ENCODE data around the gene HIKESHI.
"Not testable (repeated sequence)": the region's sequence is repeated elsewhere in the genome, so short reads cannot be mapped to it uniquely, and the experiment has no call there.

The HIKESHI gene

DNA sequence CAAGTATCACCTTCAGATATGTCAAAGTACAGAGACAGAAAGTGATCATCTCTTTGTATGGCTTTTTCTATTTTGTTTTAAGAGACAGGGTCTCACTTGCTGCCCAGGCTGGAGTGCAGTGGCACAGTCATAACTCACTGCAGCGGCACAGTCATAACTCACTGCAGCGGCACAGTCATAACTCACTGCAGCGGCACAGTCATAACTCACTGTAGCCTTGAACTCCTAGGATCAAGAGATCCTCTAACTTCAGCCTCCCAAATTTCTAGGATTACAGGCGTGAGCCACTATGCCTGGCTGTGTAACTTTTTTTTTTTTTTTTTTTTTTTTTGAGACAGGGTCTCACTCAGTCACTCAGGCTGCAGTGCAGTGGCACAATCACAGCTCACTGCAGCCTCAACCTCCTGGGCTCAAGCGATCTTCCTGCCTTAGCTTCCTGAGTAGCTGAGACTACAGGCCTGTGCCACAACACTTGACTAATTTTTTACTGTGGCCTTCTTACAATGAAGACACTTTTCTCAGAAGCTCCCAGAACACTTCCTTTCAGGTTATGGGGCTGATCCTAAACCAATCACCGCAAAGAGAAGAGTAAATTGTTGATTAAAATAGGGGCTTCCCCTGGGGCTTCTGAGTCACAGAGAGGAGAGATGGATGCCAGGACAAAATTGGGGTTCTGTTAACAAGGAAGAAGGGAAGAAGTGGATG is 9.0 kb upstream of the HIKESHI start:
- DNase-seq (ENCODE audit: low read depth in 2 of 2): no peak

DNA sequence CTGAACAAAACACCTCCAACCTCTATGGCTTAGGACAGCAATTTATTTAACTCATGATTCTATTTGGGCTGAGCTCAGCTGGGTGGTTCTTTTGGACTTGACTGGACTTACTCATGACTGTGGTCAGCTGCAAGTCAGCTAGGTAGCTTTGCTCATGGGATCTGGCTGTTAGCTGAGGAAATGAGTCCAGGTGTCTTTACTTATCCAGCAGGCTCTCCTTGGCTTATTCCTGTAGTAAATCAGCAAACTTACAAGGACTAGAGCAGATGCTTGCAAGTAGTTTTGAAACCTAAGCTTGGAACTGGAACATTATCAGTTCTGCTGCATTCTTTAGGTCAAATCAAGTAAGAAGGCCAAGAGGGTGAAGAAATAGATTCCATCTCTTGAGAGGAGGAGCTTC is 8.0 kb upstream of the HIKESHI start:
- no peak for DNase-seq (ENCODE audit: low read depth in 2 of 2)

DNA sequence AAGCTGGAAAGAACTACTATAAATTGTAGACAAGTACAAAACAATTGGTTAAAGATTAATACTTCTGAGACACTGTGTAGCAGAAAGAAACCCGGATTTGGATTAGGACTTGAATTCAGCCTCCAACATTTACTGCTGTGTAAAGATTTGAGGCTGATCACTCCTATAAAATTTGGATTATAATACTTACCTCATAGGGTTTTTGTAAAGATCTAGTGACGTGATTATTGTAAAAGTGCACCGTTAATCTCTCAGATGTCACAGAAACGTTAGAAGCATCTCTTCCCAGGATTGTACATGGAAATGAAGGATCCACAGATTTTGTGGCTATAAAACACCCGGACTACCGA is 323 bp upstream of the HIKESHI start:
- no peak for DNase-seq (ENCODE audit: low read depth in 2 of 2)

DNA sequence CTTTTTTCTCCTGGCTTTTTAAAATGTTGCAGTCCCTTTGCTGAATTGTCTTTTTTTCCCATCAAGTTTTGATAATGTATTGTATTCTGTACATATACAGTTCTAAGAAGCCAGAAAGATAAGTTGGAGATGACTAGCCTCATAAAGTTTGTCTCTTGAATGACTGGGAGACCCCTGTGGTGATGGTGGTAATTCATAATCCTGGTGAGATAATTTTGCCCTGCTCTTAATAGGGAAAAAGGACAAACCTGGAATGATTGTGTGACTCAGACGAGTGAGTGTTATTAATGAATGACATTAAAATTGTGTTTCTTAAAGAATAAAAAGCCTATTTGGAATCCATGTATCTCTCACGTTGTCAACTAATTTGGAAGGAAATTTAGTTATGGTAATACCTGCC is 1.2 kb downstream of the HIKESHI start:
- DNase-seq (ENCODE audit: low read depth in 2 of 2): no peak

DNA sequence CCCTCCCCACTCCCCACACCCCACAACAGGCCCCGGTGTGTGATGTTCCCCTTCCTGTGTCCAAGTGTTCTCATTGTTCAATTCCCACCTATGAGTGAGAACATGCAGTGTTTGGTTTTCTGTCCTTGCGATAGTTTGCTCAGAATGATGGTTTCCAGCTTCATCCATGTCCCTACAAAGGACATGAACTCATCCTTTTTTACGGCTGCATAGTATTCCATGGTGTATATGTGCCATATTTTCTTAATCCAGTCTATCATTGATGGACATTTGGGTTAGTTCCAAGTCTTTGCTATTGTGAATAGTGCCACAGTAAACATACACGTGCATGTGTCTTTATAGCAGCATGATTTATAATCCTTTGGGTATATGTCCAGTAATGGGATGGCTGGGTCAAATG is 6.7 kb downstream of the HIKESHI start:
- not testable (repeated sequence) for DNase-seq (ENCODE audit: low read depth in 2 of 2)

DNA sequence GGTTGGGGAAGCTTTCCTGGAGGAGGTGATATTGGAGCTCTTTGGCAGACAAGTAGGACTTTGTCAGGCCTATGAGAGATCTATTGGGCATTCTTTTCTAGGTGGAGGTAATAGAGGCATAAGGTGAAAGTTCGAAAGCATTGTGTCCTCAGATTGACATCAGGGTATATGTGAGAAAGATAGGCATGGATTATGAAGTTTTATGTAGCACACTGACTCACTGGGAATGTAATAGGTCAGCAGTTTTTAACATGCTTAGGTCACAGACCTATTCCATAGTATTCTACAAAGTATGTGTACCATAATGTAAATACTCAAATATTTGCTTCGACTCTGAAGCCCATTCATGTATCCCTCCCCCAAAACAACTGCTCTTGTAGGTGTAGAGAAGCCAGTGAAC is 11.8 kb downstream of the HIKESHI start:
- DNase-seq (ENCODE audit: low read depth in 2 of 2): no peak

DNA sequence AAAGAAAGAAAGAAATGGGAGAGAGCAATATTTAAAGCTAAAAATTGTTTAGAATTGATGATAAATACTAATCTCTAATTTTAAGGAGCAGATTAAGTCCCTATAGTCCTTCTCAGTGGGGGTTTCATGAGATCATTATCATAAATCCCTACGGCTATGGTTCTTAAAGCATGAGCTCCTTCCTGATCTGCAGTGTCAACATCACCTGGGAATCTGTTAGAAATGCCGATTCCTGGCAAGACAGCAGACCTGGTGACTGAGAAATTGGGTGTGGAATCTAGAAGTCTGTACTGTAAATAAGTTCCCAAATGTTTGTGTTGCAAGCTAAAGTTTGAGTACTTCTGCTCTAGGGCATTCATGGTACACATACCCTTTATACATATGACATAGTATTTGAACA is 12.6 kb downstream of the HIKESHI start:
- DNase-seq (ENCODE audit: low read depth in 2 of 2): no peak

DNA sequence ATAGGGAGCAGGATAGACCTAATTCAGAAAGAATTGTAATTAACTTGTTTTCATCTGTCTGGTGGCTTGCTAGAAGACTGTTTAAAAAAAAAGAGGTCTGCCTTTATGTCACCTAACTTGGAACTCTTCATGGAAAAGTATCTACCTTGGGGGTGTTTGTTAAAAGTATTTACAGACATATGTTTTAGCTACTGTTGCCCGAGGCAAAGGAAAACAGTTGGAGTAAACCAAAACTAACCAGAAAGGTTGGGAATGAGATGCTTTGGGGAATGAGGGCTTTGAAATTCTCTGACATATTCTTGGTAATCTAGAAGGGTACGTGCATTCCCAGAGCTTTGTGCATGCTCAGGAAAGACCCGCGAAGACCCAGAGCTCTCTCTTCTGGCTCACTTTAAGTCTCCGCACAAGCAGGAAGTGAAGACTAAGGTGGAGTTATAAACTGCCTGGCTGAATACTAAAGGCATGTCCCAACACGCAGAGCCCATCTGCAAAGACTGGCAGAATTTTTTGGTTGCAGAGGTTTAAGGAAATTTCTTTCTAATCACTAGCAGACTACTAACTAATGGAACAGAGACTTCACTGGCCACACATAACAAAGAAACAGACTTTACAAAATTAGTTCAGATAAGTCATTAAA is 33.2 kb downstream of the HIKESHI start:
- DNase-seq (ENCODE audit: low read depth in 2 of 2): no peak

DNA sequence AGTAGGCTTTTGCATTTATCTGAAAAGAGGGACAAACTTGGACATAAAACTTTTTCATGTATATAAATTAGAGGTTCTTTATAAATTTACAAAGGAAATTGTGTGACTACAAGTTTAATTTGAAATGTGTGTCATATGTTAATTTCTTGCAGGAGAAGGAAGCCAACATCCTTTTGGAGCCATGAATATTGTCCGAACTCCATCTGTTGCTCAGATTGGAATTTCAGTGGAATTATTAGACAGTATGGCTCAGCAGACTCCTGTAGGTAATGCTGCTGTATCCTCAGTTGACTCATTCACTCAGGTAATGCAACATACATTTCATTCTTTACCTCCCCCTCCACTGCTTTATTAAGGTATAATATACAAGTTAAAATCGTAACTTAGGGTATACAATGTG is 35.2 kb downstream of the HIKESHI start:
- no peak for DNase-seq (ENCODE audit: low read depth in 2 of 2)

DNA sequence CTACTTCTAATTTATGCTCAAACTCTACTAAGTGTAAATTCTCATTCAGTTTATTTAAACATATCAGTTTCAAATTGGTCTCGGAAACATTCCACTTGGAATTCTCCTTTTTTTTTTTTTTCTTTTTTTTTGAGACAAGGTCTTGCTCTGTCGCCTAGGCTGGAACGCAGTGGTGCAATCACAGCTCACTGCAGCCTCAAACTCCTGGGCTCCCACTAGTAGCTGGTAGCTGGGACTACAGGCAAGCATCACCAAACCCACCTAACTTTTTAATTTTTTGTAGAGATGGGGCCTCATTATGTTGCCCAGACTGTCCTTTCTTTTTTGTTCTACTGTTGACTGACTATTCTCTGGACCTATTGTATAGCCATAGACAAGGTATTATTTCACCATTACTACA is 39.3 kb downstream of the HIKESHI start:
- no peak for DNase-seq (ENCODE audit: low read depth in 2 of 2)

DNA sequence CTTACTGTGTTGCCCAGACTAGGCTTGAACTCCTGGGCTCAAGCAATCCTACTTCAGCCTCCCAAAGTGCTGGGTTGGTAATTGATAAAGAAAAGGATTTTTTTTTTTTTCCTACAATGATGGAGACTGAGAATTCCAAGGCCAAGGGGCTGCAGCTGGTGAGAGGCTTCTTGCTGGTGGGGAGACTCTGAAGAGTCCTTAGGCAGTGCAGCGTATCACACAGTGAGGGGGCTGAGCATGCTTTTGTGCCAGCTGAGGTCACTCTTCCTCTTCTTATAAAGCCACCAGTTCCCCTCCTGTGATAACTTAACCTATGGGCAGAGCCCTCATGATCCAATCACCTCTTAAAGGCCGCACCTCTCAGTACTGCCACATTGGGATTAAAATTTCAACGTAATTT is 44.5 kb downstream of the HIKESHI start:
- DNase-seq (ENCODE audit: low read depth in 2 of 2): no peak

DNA sequence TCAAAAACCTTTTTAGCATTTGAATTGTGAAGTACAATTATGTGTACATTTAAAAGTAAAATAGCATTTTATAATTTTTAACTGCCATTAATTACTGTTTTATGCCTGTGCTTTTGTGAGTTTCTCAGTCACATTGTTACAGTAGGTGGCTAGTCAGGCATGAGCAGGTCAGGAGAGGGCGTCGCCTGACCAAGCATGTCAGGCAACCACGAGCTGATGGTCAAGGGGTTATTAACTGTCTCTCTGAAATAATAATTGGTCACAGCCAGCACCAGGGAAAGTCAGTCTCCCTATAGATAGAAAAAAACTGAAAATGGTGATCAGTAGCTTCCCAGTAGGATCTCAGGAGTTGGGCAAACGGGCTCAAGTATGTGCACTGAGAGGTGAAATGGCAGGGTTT is 53.2 kb downstream of the HIKESHI start:
- no peak for DNase-seq (ENCODE audit: low read depth in 2 of 2)

DNA sequence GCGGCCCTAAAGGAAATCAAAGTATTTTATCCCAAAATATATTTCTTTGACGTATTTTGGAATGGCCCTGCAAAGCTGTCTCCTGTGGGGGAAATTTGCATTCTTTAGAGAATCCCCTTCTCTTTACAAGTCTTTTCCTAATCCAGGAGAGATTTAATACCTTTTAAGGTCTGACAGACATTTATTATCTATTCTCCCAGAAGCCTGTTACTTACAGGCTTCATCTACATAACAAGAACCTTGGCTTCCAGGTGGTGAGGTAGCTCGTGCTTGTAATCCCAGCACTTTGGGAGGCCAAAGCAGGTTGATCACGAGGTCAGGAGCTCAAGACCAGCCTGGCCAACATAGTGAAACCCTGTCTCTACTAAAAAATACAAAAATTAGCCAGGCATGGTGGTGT is 55.4 kb downstream of the HIKESHI start:
- DNase-seq (ENCODE audit: low read depth in 2 of 2): not testable (repeated sequence)

DNA sequence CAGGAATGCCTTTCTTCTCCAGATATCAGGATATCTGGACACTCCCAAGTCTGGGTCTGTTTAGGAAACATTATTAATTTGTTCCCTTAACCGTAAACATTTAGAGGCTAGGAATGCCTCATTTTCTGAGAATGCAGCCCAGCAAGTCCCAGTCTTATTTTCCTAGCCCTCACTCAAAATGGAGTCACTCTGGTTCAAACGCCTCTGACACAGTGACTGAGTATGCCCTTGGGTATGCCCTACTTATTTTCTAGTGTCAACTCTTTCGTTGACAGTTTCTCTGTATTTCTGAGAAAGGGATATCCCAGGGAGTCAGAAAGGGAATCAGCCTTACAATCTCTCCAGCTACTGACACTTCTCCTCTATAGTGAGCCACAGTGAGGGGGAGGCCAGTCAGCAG is 56.7 kb downstream of the HIKESHI start:
- DNase-seq (ENCODE audit: low read depth in 2 of 2): no peak

DNA sequence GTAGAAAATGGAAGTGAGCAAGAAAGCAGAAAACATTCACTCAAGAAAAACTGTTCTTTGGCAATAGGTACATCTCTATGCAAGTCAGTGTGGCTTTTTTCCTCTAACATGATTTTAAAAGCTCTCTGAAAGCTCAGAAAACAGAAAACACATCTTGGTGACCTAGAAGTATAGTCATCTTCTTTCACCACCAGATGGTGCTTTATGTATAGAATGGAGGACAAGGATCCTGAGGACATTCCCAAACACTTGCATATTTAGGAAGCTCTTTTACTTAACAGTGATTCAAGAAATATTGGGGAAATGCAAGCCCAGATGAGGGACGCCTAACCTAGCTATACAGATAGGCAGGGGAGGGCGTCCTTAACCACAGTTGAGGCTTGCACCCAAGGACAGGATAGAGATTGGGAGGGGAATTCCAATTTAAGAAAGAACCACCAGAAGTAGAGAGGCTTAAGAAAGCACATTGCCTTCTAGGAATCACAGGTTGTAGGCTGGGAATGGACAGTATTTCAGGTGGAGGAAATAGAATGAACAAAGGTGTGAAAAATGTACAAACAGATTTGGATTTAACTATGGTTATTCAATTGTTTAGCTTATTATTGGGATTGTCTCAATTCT is 58.8 kb downstream of the HIKESHI start:
- DNase-seq (ENCODE audit: low read depth in 2 of 2): peak; percentile 30 to 36

DNA sequence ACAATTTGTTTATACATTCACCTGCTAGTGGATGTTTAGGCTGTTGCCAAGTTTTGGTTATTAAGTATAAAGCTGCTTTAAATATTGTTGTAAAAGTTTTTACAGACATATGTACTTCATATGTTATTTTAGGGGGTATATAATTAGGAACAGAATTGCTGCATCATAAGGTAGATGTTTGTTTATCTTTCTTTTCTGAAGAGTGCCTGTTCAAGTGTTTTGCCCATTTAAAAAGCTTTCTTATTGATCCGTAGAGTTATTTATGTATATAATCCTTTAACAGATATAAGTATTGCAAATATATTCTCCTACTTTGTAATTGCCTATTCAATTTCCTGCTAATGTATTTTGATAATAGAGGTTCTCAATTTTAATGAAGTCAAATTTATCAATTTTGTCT is 61.4 kb downstream of the HIKESHI start:
- DNase-seq (ENCODE audit: low read depth in 2 of 2): no peak

DNA sequence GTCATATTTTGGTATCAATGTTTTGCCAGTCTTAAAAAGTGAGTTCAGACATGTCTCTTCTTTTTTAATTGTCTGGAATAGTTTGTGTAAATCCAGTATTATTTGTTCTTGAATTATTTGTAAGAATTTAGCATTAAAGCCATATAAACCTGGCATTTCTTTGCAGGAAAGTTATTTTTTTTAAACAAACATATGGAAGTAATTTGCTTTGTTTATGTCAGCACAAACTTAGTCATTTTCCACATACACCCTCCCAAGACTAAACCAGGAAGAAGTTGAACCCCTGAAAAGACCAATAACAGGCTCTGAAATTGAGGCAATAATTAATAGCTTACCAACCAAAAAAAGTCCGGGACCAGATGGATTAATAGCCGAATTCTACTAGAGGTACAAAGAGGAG is 63.5 kb downstream of the HIKESHI start:
- DNase-seq (ENCODE audit: low read depth in 2 of 2): peak; percentile 24 to 29

DNA sequence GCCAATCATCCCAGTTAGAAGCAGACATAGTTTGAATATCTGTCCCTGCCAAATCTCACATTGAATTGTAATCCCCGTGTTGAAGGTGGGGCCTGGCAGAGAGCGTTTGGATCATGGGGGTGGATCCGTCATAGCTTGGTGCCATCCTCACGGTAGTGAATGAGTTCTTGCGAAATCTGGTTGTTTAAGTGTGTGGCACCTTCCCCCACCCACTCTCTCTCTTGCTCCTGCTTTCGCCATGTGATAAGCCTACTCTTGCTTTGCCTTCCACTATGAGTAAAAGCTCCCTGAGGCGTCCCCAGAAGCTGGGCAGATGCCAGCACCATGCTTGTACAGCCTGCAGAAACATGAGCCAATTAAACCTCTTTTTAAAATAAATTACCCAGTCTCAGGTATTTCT is 67.6 kb downstream of the HIKESHI start:
- no peak for DNase-seq (ENCODE audit: low read depth in 2 of 2)

DNA sequence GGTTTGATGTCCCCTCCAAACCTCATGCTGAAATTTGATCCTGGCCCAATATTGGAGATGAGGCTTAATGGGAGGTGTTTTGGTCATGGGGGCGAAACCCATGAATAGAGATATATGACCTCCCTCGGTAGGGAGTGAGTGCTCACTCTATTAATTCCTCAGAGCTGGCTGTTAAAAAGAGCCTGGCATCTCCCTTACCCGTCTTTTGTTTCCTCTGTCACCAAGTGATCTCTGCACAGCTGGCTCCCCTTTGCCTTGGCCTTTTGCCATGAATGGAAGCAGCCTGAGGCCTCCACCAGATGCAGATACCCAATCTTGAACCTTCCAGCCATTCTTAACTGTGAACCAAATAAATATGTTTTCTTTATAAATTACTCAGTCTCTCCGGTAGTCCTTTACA is 68.1 kb downstream of the HIKESHI start:
- DNase-seq (ENCODE audit: low read depth in 2 of 2): no peak

DNA sequence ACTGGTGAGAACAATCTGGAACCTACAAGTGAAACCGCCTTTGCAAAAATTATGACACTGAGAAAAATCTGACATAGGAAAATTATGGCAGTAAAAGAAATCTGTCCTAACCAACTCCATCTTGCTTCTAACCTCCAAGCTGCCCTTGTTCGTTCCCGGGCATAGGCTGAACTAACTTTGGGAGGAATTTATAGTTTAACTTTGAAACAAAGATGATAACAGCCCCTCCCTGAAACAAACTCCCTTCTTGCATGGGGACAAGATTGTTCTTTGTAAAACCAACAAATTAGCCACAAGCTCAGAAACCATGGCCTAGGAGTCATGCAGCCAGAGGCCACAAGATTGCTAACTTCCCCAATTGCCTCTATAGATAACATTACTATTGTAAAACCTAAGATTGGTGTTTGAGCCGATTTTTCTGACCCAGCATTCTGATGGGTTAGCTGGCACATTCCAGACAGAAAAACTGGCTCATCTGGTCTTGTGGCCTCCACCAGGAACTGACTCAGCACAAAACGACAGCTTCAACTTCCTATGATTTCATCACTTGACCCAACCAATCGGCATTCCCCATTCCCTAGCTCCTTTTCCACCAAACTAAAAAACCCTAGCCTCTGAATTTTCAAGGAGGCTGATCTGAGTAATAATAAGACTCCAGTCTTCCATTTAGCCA is 69.0 kb downstream of the HIKESHI start:
- DNase-seq (ENCODE audit: low read depth in 2 of 2): no peak

DNA sequence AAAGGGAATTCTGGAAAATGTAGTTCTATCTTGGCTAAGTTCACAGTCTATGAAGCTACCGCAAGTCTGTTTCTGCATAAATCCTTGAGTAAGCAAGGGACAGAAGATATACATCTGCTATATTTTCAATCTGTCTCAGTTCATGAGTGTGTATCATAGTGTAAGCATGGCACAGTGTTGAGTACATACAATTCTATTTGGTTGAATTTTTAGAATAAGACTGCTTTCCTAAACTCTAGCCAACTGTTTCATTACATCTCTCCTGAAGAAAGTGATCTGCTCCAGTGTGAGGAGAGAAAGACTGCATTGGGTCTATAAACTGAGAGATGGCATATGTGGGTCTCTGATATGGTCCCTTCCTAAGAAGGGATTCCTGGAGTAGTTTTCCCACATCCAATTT is 70.0 kb downstream of the HIKESHI start:
- no peak for DNase-seq (ENCODE audit: low read depth in 2 of 2)

DNA sequence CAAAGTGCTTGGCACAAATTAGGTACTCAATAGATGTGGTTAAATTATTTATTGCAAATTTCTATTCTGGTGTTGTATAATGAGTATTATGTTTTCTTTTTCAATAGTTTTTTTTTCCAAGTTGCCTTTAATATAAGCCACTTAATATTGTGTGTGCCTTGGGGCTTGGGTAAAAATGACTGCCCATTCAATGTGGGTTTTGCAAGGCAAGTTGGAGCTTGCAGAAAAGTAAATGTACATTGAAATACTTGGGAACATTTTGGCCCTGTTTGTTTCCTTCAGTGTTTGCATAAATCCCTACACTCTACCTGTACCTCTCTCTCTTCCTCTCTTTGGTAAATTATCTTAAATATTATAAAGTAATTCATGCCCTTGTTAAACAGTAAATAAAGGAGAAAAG is 70.5 kb downstream of the HIKESHI start:
- DNase-seq (ENCODE audit: low read depth in 2 of 2): no peak

DNA sequence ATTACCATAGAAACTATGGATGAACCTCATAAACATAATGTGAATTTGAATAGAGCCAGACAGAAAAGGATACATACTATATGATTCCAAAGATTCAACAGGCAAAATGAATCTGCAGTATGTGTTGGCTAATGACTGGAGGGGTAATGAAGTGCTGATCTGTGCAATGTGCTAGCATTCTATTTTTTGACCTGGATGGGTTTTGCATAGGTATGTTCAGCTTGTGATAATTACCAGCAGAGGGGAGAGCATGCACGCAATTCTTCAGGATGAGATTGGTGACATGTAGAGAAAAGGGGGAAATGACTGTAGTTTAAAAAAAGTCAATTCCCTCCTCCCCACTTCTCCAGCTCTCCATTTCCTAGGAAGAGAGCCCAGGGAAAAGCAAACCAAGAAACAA is 72.0 kb downstream of the HIKESHI start:
- no peak for DNase-seq (ENCODE audit: low read depth in 2 of 2)

Measured in fibroblast of skin of left quadriceps (primary cell).